AG04450 (cell line): ENCODE data around the gene BCAM. TPM values are rescaled to one million over a fixed set of nuclear protein-coding genes. Genes with fewer than 3 reads are reported as not detected.

ENCODE experiments used
- CTCF ChIA-PET: fragments of 300-600, 350-600 bp; formaldehyde crosslinking; extraction: SDS; loops from one replicate; lab custom pipeline; 2022; ENCODE audit warnings: antibody characterized with exemption, inconsistent platforms; lab: Charles Lee
- POLR2A ChIA-PET: fragments of 350-600 bp; formaldehyde crosslinking; extraction: SDS; loops from one replicate; lab custom pipeline; 2021; ENCODE audit warnings: antibody characterized with exemption, inconsistent platforms; lab: Yijun Ruan, JAX
- DNase-seq: peaks from one replicate; pipeline ENCODE4 v3.0.0-alpha.2; 2011; ENCODE audit warnings: low read depth, low spot score
- H3K27ac ChIP-seq: one replicate; pipeline ENCODE4 v1.5.1; 2012; ENCODE audit warnings: low read depth, low read length, control low read depth
- H3K27me3 ChIP-seq: one replicate; pipeline ENCODE4 v1.6.0; 2012; ENCODE audit warnings: low read length; ENCODE audit not compliant: control insufficient read depth, insufficient read depth
- H3K4me3 ChIP-seq: 2 replicates; pipeline ENCODE4 v1.5.1; 2011; ENCODE audit warnings: mild to moderate bottlenecking, low read depth, low read length, control low read depth
- H3K9me3 ChIP-seq: 2 replicates; pipeline ENCODE4 v1.5.1; 2012; ENCODE audit warnings: low read length; ENCODE audit not compliant: control insufficient read depth, insufficient read depth
- CTCF ChIP-seq: IDR thresholded peaks from 2 replicates; pipeline ENCODE4 v1.5.1; 2011; ENCODE audit warnings: low read depth, low read length, control low read depth, inconsistent platforms
- polyA plus RNA-seq: library from polyadenylated mRNA; depleted of rRNA; stranded (reverse); fragments of >200 nt; gene quantifications from 2 replicates; pipeline ENCODE4 v1.2.3, GENCODE V29; 2011

The BCAM gene
- polyA plus RNA-seq, 1 experiment, result 8.4 TPM

DNA sequence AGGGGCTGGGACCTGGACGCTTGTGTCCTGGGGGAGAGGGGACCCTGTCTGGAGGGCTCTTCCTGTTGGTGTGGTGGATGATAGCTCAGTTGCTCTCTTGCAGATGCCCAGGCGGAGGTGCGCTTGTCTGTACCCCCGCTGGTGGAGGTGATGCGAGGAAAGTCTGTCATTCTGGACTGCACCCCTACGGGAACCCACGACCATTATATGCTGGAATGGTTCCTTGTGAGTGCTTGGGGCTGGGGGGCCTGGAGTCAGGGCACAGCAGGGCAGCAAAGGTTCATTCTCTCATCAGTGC is 2.2 kb downstream of the BCAM start:
- H3K27me3 ChIP-seq, result peaks cover 3% of the 10 kb centered on the region
- H3K4me3 ChIP-seq, result no peak overlapping the region
- CTCF ChIA-PET, result no interaction called here
- POLR2A ChIA-PET, result no interaction called here
- DNase-seq, result no peak
- no peak for TF ChIP-seq CTCF
- H3K9me3 ChIP-seq, result no peaks in the 10 kb centered on the region; the same call in 1 of the 2 replicates
- no peak overlapping the region for H3K27ac ChIP-seq

GRCh38 chr19:44812142-44812718 is 3.3 kb downstream of the BCAM start:
- H3K4me3 ChIP-seq, result no peak overlapping the region
- ChIA-PET CTCF (no interaction called here), POLR2A (no interaction called here)
- TF ChIP-seq CTCF, result no peak
- DNase-seq, result no peak
- no peak overlapping the region for H3K27ac ChIP-seq
- H3K9me3 ChIP-seq, result no peaks in the 10 kb centered on the region; the same call in 1 of the 2 replicates
- peaks cover 1% of the 10 kb centered on the region for H3K27me3 ChIP-seq

DNA sequence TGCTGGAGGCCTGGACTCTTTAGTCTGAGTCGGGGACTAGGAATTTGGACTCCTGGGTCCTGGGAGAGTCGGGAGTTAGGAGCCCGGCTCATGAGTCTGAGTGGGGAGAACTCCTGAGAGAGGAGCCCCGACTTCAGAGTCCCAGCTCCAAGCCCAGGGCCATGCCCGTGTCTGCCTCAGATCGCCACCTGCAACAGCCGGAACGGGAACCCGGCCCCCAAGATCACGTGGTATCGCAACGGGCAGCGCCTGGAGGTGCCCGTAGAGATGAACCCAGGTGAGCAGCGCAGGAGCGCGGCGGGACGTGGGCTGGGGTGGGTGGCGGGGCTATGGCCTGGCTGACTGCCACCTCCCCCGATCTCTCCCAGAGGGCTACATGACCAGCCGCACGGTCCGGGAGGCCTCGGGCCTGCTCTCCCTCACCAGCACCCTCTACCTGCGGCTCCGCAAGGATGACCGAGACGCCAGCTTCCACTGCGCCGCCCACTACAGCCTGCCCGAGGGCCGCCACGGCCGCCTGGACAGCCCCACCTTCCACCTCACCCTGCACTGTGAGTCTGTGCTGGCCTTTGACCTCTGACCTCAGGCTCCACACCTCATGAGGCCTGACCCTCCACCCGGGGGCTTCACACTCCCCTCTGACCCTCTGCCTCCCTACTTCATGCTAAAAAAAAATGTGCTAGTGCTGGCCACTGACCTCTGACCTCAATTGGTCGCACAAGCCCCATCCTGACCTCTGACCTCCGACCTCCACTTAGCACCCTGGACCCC is 4.4 kb downstream of the BCAM start:
- H3K27me3 ChIP-seq, result no peaks in the 10 kb centered on the region
- no peak for TF ChIP-seq CTCF
- no peak overlapping the region for H3K4me3 ChIP-seq
- CTCF ChIA-PET, result interaction anchor here (0.7 to 0.8 kb wide), 2 partner anchors 31 to 33 kb away, joined by 3 to 4 read pairs; partner anchors contain the start of gene NECTIN2
- POLR2A ChIA-PET, result interaction anchor here (0.6 kb wide), 1 partner anchor 10 kb away, joined by 7 read pairs; no protein-coding TSS in a partner anchor
- no peak overlapping the region for H3K27ac ChIP-seq
- H3K9me3 ChIP-seq, result no peaks in the 10 kb centered on the region; the same call in 1 of the 2 replicates
- no peak for DNase-seq

GRCh38 chr19:44813841-44814470 is 5.1 kb downstream of the BCAM start:
- DNase-seq, result no peak
- Histone ChIP-seq H3K9me3 (no peaks in the 10 kb centered on the region; the same call in 1 of the 2 replicates), H3K4me3 (no peak overlapping the region), H3K27ac (no peak overlapping the region), H3K27me3 (no peaks in the 10 kb centered on the region)
- CTCF ChIA-PET, result no interaction called here
- TF ChIP-seq CTCF, result no peak
- POLR2A ChIA-PET, result no interaction called here

DNA sequence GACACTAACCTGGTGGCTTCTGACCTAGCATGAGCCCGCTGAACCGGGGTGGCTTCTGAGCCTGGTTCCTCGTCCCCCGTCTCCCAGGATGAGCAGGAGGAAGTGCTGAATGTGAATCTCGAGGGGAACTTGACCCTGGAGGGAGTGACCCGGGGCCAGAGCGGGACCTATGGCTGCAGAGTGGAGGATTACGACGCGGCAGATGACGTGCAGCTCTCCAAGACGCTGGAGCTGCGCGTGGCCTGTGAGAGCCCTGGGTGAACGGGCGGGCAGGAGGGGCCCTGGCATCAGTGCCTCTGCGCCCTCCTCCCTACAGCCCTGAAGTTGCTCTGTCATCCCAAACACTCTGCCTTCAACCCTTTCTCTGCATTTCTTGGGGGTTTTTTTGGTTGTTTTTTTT is 5.6 kb downstream of the BCAM start:
- Histone ChIP-seq H3K4me3 (no peak overlapping the region), H3K27ac (no peak overlapping the region), H3K27me3 (no peaks in the 10 kb centered on the region), H3K9me3 (no peaks in the 10 kb centered on the region; the same call in 1 of the 2 replicates)
- DNase-seq, result no peak
- POLR2A ChIA-PET, result no interaction called here
- TF ChIP-seq CTCF, result no peak
- CTCF ChIA-PET, result interaction anchor here (0.7 kb wide), 1 partner anchor 30 kb away, joined by 3 read pairs; no protein-coding TSS in a partner anchor
